ENCODE measurements around the gene CBR4.

Gene CBR4

DNA sequence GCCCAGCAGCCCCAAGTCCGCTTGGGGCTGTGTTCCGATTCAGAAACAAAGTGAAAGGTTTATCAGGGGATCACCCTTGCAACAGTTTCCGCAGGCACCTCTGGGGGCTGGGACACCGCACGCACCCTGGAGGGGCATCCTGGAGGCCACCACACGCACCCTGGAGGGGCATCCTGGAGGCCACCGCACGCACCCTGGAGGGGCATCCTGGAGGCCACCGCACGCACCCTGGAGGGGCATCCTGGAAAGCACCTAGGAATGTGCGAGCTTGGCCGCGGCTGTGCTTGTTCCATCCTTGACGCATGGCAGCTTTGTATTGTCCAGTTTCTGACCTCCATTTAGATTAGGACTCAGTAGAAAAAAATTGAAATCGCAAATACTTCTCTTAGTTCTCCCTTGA, 21.3 kb upstream of the CBR4 start:
- TF ChIP-seq TEAD4 (IDR thresholded peaks at IDR 0.05) (no peak), EGR1 (IDR thresholded peaks at IDR 0.05) (no peak), YY1 (IDR thresholded peaks at IDR 0.05; ENCODE audit: low read depth) (no peak), FOXM1 (IDR thresholded peaks at IDR 0.05; ENCODE audit: borderline replicate concordance, low read depth) (no peak), REST (IDR thresholded peaks at IDR 0.05; ENCODE audit: low read depth) (no peak), ZBTB7A (IDR thresholded peaks at IDR 0.05; ENCODE audit: low read depth) (no peak), NFIC (IDR thresholded peaks at IDR 0.05) (no peak), CEBPB (IDR thresholded peaks at IDR 0.05) (no peak), EP300 (IDR thresholded peaks at IDR 0.05; ENCODE audit: borderline replicate concordance) (no peak), CREB1 (IDR thresholded peaks at IDR 0.05; ENCODE audit: low read depth) (no peak), RAD21 (IDR thresholded peaks at IDR 0.05; ENCODE audit: low read depth) (no peak)
- TF ChIP-seq, protein P1, sequence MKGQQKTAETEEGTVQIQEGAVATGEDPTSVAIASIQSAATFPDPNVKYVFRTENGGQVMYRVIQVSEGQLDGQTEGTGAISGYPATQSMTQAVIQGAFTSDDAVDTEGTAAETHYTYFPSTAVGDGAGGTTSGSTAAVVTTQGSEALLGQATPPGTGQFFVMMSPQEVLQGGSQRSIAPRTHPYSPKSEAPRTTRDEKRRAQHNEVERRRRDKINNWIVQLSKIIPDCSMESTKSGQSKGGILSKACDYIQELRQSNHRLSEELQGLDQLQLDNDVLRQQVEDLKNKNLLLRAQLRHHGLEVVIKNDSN (IDR thresholded peaks at IDR 0.05) = no peak

- no peak for TF ChIP-seq NFIC (IDR thresholded peaks at IDR 0.05)
- TF ChIP-seq TCF12 (IDR thresholded peaks at IDR 0.05; ENCODE audit: low read depth) = no peak
- TF ChIP-seq ZBTB7A (IDR thresholded peaks at IDR 0.05; ENCODE audit: low read depth) = no peak
- no peak for TF ChIP-seq REST (IDR thresholded peaks at IDR 0.05; ENCODE audit: low read depth)
- no peak for TF ChIP-seq TEAD4 (IDR thresholded peaks at IDR 0.05)
- TF ChIP-seq, protein P1 (IDR thresholded peaks at IDR 0.05) = no peak
- no peak for TF ChIP-seq FOXM1 (IDR thresholded peaks at IDR 0.05; ENCODE audit: borderline replicate concordance, low read depth)
- TF ChIP-seq CEBPB (IDR thresholded peaks at IDR 0.05) = no peak
- no peak for TF ChIP-seq CREB1 (IDR thresholded peaks at IDR 0.05; ENCODE audit: low read depth)
- TF ChIP-seq YY1 (IDR thresholded peaks at IDR 0.05; ENCODE audit: low read depth) = no peak
- TF ChIP-seq TAF1 (IDR thresholded peaks at IDR 0.05; ENCODE audit: low read depth) = no peak
- TF ChIP-seq RAD21 (IDR thresholded peaks at IDR 0.05; ENCODE audit: low read depth) = no peak
- no peak for TF ChIP-seq EGR1 (IDR thresholded peaks at IDR 0.05)
- TF ChIP-seq, protein P2, sequence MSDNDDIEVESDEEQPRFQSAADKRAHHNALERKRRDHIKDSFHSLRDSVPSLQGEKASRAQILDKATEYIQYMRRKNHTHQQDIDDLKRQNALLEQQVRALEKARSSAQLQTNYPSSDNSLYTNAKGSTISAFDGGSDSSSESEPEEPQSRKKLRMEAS (IDR thresholded peaks at IDR 0.05) = no peak
- TF ChIP-seq EP300 (IDR thresholded peaks at IDR 0.05; ENCODE audit: borderline replicate concordance) = no peak
Measured at GRCh38 chr4:169030562-169030982, 20.5 kb upstream of the CBR4 start.

DNA sequence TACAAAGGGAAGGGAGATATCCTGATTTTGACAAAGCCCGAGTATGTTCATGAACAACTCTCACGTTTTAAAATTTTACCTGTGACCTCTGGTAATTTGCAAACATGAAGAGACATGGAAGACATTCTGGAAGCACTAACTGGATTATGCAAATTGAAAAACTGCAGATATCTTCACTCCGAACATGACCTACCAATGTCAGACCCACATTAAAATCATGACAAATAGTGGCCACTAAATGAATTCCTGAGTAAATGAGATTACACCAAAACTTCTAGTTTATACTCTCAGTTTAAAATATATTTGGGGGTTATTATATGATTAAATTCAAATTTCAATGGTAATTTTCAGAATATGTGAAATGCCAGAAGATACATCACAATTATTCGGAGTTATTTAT, 19.9 kb upstream of the CBR4 start:
- no peak for TF ChIP-seq TCF12 (IDR thresholded peaks at IDR 0.05; ENCODE audit: low read depth)
- TF ChIP-seq ZBTB7A (IDR thresholded peaks at IDR 0.05; ENCODE audit: low read depth) = no peak
- TF ChIP-seq EGR1 (IDR thresholded peaks at IDR 0.05) = no peak
- TF ChIP-seq EP300 (IDR thresholded peaks at IDR 0.05; ENCODE audit: borderline replicate concordance) = no peak
- TF ChIP-seq, protein P2 (IDR thresholded peaks at IDR 0.05) = no peak
- no peak for TF ChIP-seq NFIC (IDR thresholded peaks at IDR 0.05)

GRCh38 chr4:169027663-169028062, 17.6 kb upstream of the CBR4 start:
- TF ChIP-seq ZBTB7A (IDR thresholded peaks at IDR 0.05; ENCODE audit: low read depth) = no peak
- TF ChIP-seq NFIC (IDR thresholded peaks at IDR 0.05) = no peak
- TF ChIP-seq, protein P1 (IDR thresholded peaks at IDR 0.05) = no peak
- no peak for TF ChIP-seq CEBPB (IDR thresholded peaks at IDR 0.05)

- TF ChIP-seq CREB1 (IDR thresholded peaks at IDR 0.05; ENCODE audit: low read depth) (no peak), EP300 (IDR thresholded peaks at IDR 0.05; ENCODE audit: borderline replicate concordance) (no peak), EGR1 (IDR thresholded peaks at IDR 0.05) (no peak), TCF12 (IDR thresholded peaks at IDR 0.05; ENCODE audit: low read depth) (no peak), TAF1 (IDR thresholded peaks at IDR 0.05; ENCODE audit: low read depth) (no peak), NFIC (IDR thresholded peaks at IDR 0.05) (no peak), ZBTB7A (IDR thresholded peaks at IDR 0.05; ENCODE audit: low read depth) (no peak), REST (IDR thresholded peaks at IDR 0.05; ENCODE audit: low read depth) (no peak), CEBPB (IDR thresholded peaks at IDR 0.05) (no peak), YY1 (IDR thresholded peaks at IDR 0.05; ENCODE audit: low read depth) (no peak)
- TF ChIP-seq, protein P2 (IDR thresholded peaks at IDR 0.05) = no peak
Measured at GRCh38 chr4:169025184-169025583, 15.1 kb upstream of the CBR4 start.

Measured in Ishikawa (cell line).